Measurements from ENCODE around the gene MTFR1L.

Gene MTFR1L

DNA sequence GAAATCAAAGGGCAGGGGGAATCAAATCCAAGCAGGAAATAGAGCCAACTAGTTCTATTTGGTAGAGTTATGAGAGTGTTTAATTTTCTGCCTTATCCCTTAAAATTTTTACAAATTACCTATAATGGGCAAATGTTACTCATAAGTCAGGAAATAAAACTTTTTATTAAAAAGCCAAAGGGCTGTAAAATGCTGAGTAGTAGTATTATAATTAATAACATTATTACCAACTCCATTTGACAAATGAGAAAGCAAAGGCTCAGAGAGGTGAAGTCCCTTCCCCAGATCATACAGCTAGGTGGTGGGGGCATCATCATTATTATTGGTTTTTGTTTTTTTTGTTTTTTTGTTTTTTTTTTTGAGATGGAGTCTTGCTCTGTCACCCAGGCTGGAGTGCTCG, 16.4 kb upstream of the MTFR1L start:
- H3K27me3 ChIP-seq = no peaks in the 10 kb centered on the region
- peaks cover 6 to 15% (median 12%) of the 10 kb centered on the region in 3 donors for H3K36me3 ChIP-seq
- intact Hi-C loops (cut with DNase I; ENCODE audit: low total_unique reads) = loop anchor here (10.0 kb wide), 1 partner anchor 569 kb away; the partner anchor contains the start of gene SYF2
- no peak overlapping the region for H3K4me3 ChIP-seq
- TF ChIP-seq, protein P1, sequence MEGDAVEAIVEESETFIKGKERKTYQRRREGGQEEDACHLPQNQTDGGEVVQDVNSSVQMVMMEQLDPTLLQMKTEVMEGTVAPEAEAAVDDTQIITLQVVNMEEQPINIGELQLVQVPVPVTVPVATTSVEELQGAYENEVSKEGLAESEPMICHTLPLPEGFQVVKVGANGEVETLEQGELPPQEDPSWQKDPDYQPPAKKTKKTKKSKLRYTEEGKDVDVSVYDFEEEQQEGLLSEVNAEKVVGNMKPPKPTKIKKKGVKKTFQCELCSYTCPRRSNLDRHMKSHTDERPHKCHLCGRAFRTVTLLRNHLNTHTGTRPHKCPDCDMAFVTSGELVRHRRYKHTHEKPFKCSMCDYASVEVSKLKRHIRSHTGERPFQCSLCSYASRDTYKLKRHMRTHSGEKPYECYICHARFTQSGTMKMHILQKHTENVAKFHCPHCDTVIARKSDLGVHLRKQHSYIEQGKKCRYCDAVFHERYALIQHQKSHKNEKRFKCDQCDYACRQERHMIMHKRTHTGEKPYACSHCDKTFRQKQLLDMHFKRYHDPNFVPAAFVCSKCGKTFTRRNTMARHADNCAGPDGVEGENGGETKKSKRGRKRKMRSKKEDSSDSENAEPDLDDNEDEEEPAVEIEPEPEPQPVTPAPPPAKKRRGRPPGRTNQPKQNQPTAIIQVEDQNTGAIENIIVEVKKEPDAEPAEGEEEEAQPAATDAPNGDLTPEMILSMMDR (IDR thresholded peaks at IDR 0.05) = no peak
- DNase-seq = no peak
- peak overlapping the region in 1 of 2 donors; percentile 83 for H3K27ac ChIP-seq
- H3K9me3 ChIP-seq = no peaks in the 10 kb centered on the region
- H3K4me1 ChIP-seq = peaks cover 0 to 79% (median 71%) of the 10 kb centered on the region in 4 donors

DNA sequence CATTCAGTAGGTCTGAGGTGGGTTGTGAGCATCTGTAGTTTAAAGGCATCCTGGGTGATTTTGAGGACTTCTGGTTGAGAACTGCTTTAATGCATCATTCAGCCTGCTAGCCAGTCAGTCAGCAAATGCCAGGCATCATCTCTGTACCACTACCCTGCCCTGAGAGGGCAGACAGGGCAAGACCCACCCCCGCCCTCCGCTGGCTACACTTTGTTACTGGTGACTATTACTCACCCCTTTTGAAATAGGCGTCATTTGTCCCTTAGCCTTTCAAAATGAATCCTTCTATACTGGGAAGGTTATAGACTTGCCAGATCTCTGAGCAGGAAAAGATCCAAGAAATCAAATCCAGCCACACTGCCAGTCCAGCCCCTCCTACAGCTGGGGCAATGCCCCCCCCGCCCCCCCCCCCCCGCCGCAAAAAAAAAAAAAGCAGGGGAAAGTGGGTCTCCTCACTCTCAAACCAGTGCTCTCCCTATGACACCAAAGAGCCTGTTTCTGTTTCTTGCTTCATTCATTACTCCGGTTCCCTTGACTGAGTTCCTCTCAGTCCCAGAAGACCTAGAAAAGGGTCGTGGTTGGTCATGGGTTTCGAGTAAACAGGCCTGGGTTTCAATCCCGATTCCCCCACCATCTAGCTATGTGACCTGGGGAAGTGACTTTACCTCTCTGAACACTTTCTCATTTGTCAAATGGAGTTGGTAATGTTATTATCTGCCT, 15.3 kb upstream of the MTFR1L start:
- Histone ChIP-seq H3K27me3 (no peaks in the 10 kb centered on the region), H3K4me1 (peaks cover 0 to 77% (median 70%) of the 10 kb centered on the region in 4 donors), H3K4me3 (no peak overlapping the region), H3K27ac (peak overlapping the region; percentile 78 to 83), H3K9me3 (no peaks in the 10 kb centered on the region), H3K36me3 (peaks cover 17 to 25% (median 23%) of the 10 kb centered on the region in 3 donors)
- intact Hi-C loops (cut with DNase I; ENCODE audit: low total_unique reads) = loop anchor here (10.0 kb wide), 1 partner anchor 570 kb away; the partner anchor contains the start of gene SYF2
- TF ChIP-seq, protein P1 (IDR thresholded peaks at IDR 0.05) = no peak
- DNase-seq = no peak

DNA sequence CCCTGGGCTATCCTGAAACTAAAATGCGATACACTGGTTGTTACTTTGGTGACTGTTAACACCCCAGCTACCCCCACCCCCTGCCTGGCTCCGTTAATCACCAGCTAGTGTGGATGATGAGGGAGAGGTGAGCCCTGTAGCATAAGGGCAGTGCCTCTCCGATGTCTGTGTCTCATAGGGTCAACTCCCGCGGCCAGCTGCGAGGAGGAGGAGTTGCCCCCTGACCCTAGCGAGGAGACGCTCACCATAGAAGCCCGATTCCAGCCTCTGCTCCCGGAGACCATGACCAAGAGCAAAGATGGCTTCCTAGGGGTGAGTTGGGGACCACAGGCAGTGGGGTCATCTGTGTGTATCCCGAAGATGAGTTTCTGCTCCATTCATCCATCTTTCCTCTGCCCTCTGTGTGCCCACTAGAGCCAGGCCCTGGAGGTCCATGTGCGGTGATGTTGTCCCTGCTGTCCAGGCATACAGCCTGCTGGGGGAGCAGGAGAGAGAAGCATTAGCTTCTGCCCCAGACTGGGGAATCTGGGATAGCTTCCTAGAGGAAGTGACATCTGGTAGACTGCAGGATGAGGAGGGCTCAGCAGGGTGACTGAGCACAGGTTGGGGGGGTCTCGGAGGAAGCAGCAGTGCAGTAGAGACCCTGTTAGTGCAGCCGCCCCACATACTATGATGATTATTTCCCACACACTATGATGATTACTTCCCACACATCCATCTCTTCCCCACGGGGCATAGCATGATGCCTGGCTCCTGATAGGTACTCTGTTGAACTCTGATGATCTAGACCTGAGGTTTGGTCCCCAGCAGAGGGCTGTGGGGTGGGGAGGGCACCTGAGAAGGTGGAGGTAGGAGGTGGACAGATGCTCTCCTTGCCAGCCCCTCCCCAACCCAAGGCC, 14.5 kb upstream of the MTFR1L start:
- peak overlapping the region; percentile 78 to 83 for H3K27ac ChIP-seq
- H3K27me3 ChIP-seq = no peaks in the 10 kb centered on the region
- no peak overlapping the region for H3K4me3 ChIP-seq
- peaks cover 21 to 33% (median 31%) of the 10 kb centered on the region in 3 donors for H3K36me3 ChIP-seq
- TF ChIP-seq, protein P1 (IDR thresholded peaks at IDR 0.05) = no peak
- DNase-seq = no peak
- intact Hi-C loops (cut with DNase I; ENCODE audit: low total_unique reads) = loop anchor here (5.0 to 10.0 kb wide), 2 partner anchors 258 to 570 kb away; partner anchors contain the start of gene SYF2
- H3K4me1 ChIP-seq = peaks cover 0 to 80% (median 67%) of the 10 kb centered on the region in 4 donors
- H3K9me3 ChIP-seq = no peaks in the 10 kb centered on the region

DNA sequence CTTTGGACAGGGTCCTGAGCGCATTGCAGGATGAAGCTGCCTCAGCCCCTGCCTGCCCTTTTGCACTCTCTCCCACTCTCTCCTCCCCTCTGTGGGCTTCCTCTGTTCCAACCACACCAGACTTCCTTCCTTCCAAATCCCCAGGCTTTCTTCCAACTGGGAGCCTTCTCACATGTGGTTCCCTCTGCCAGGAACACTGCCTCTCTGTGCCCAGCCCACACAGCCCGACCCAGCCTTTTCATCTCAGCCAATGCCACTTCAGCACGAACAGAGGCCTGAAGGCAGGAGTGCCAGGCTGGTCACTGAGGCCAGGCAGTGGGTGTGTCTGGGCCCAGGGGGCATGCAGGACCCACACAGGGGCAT, 13.9 kb upstream of the MTFR1L start:
- Histone ChIP-seq H3K4me1 (peaks cover 0 to 81% (median 69%) of the 10 kb centered on the region in 4 donors), H3K36me3 (peaks cover 21 to 36% (median 34%) of the 10 kb centered on the region in 3 donors), H3K27me3 (no peaks in the 10 kb centered on the region), H3K4me3 (no peak overlapping the region), H3K27ac (peak overlapping the region; percentile 78 to 83), H3K9me3 (no peaks in the 10 kb centered on the region)
- intact Hi-C loops (cut with DNase I; ENCODE audit: low total_unique reads) = loop anchor here (5.0 to 10.0 kb wide), 2 partner anchors 259 to 571 kb away; partner anchors contain the start of gene SYF2
- TF ChIP-seq, protein P1 (IDR thresholded peaks at IDR 0.05) = no peak
- DNase-seq = peak; percentile 70 to 87

DNA sequence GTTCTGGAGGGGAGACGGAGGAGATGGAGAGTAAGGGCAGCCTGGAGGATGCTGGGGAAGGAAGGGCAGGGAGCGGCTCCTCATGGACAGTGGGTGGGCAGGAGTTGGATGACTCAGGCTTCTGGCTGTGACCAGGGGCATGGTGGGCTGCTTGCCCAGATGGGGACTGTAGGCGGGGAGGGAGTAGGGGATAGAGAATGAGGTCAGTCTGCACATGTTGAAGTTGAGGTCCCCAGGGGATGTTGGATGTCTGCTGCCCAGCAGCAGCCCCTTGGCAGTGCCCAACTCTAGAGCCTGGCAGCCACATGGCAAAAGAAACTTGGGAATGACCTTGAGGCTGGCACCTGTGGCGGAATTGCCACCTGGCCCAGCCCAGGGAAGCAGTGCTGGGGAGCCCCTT, 13.3 kb upstream of the MTFR1L start:
- Histone ChIP-seq H3K36me3 (peaks cover 21 to 42% (median 38%) of the 10 kb centered on the region in 3 donors), H3K4me3 (no peak overlapping the region), H3K27ac (peak overlapping the region; percentile 78 to 83), H3K27me3 (no peaks in the 10 kb centered on the region), H3K9me3 (no peaks in the 10 kb centered on the region), H3K4me1 (peaks cover 0 to 82% (median 68%) of the 10 kb centered on the region in 4 donors)
- intact Hi-C loops (cut with DNase I; ENCODE audit: low total_unique reads) = loop anchor here (5.0 to 10.0 kb wide), 2 partner anchors 259 to 572 kb away; partner anchors contain the start of gene SYF2
- peak in 1 of 2 donors; percentile 84 for DNase-seq
- TF ChIP-seq, protein P1 (IDR thresholded peaks at IDR 0.05) = no peak

Data from tibial artery (tissue), 4 donors.